Measurements from ENCODE around the gene OR1J4.

DNA sequence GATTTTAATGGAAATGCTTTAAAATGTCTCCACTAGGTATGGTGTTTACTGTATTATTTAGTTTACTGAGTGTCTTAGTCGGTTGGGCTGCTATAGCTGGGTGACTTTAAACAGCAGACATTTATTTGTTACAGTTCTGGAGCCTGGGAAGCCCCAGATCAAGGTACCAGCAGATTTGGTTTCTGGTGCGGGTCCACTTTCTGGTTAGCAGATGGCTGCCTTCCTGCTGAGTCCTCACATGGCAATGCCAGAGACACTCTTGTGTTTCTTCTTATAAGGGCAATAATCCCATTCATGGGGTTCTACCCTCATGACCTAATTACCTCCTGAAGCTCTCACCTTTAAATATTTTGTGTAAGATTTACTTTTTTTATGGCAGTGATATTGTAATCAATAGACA, 715 bp upstream of the OR1J4 start:
- TF ChIP-seq, protein P1, sequence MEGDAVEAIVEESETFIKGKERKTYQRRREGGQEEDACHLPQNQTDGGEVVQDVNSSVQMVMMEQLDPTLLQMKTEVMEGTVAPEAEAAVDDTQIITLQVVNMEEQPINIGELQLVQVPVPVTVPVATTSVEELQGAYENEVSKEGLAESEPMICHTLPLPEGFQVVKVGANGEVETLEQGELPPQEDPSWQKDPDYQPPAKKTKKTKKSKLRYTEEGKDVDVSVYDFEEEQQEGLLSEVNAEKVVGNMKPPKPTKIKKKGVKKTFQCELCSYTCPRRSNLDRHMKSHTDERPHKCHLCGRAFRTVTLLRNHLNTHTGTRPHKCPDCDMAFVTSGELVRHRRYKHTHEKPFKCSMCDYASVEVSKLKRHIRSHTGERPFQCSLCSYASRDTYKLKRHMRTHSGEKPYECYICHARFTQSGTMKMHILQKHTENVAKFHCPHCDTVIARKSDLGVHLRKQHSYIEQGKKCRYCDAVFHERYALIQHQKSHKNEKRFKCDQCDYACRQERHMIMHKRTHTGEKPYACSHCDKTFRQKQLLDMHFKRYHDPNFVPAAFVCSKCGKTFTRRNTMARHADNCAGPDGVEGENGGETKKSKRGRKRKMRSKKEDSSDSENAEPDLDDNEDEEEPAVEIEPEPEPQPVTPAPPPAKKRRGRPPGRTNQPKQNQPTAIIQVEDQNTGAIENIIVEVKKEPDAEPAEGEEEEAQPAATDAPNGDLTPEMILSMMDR (conservative IDR thresholded peaks at IDR 0.05; ENCODE audit: low read depth, low read length): no peak
- TF ChIP-seq EZH2 (IDR thresholded peaks at IDR 0.05; ENCODE audit: low read length, unreplicated experiment): no peak
